Measurements from ENCODE around the gene MAST4. TPM values are rescaled to one million over a fixed set of nuclear protein-coding genes. Genes with fewer than 3 reads are reported as not detected.

MAST4 gene
- total RNA-seq, 1 donor from 2014 or later, result 22.3 TPM

GRCh38 chr5:67053229-67053628 is 457.0 kb downstream of the MAST4 start:
- no peak overlapping the region for H3K9ac ChIP-seq (ENCODE audit: low read length)
- peaks cover 4% of the 10 kb centered on the region for H4K20me1 ChIP-seq (ENCODE audit: insufficient read depth, low read length)
- Mint-ChIP-seq H3K4me3 (ENCODE audit: unreplicated experiment) (no peak overlapping the region), H3K9me3 (ENCODE audit: unreplicated experiment) (no peaks in the 10 kb centered on the region), H3K27me3 (ENCODE audit: low read depth, unreplicated experiment) (no peaks in the 10 kb centered on the region), H3K27ac (ENCODE audit: unreplicated experiment) (no peak overlapping the region), H3K36me3 (ENCODE audit: low read depth, unreplicated experiment) (no peaks in the 10 kb centered on the region), H3K4me1 (ENCODE audit: low read depth, unreplicated experiment) (no peaks in the 10 kb centered on the region)
- FAIRE-seq (peak; percentile 5), DNase-seq (ENCODE audit: low read depth) (no peak)
- no peaks in the 10 kb centered on the region for H3K4me1 ChIP-seq (ENCODE audit: insufficient read depth, low read length)
- no peak for TF ChIP-seq CTCF (IDR thresholded peaks at IDR 0.05; ENCODE audit: insufficient read depth, low read depth, low read length)
- TF ChIP-seq EZH2 (IDR thresholded peaks at IDR 0.05; ENCODE audit: insufficient read depth, low read length), result no peak
- no peak overlapping the region for H3K4me2 ChIP-seq (ENCODE audit: low read length)
- no peaks in the 10 kb centered on the region for H3K9me3 ChIP-seq (ENCODE audit: insufficient read depth, low read depth, low read length)
- no peak overlapping the region for H3K27ac ChIP-seq (ENCODE audit: low read depth, low read length)
- H3K4me3 ChIP-seq (ENCODE audit: insufficient read depth, low read depth, low read length), result no peak overlapping the region
- H2AFZ ChIP-seq (ENCODE audit: low read depth, low read length), result no peak overlapping the region
- H3K79me2 ChIP-seq (ENCODE audit: insufficient read depth, low read length), result peaks cover 68% of the 10 kb centered on the region
- no peaks in the 10 kb centered on the region for H3K36me3 ChIP-seq (ENCODE audit: insufficient read depth, low read length)
- no peaks in the 10 kb centered on the region for H3K27me3 ChIP-seq (ENCODE audit: insufficient read depth, low read length)

DNA sequence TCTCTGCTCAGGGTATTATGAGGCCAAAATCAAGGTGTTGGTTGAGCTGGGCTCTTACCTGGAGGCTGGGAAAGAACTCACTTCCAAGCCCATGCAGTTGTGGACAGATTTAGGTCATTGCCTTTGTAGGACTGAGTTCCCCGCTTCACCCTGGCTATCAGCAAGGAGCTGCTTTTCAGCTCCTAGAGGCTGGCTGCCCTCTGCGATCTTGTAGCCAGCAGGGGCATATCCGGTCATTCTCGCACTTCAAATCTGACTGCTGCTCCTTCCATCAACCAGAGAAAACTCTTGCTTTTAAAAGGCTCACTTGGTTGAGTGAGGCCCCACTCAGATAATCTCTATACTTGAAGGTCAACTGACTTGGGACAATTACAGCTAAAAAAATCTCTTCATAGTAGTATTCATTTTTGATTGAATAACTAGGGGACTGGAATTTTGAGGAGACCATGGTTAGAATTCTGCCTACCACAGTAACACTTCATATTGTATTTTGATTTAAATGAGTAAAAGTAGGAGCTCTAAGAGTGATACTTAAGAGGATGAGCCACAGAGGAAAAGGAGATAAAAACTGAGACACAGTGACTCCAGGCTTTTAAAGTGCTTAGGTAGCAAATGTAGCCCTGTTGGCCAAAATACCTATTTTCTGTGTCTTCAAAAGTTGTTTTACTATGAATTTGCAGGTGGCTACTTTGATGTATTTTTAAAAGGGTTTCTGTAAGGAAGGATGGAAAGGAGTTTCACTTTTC is 463.0 kb downstream of the MAST4 start:
- peak overlapping the region; percentile 87 for H3K27ac Mint-ChIP-seq (ENCODE audit: unreplicated experiment)

More for the DNA sequence above, 463.0 kb downstream of the MAST4 start:
- Histone ChIP-seq H3K27ac (ENCODE audit: low read depth, low read length) (peak overlapping the region; percentile 68), H3K9me3 (ENCODE audit: insufficient read depth, low read depth, low read length) (no peaks in the 10 kb centered on the region), H3K4me3 (ENCODE audit: insufficient read depth, low read depth, low read length) (peak overlapping the region; percentile 18), H4K20me1 (ENCODE audit: insufficient read depth, low read length) (peaks cover 5% of the 10 kb centered on the region), H3K4me2 (ENCODE audit: low read length) (peak overlapping the region; percentile 73), H2AFZ (ENCODE audit: low read depth, low read length) (no peak overlapping the region), H3K9ac (ENCODE audit: low read length) (peak overlapping the region; percentile 55), H3K36me3 (ENCODE audit: insufficient read depth, low read length) (no peaks in the 10 kb centered on the region), H3K79me2 (ENCODE audit: insufficient read depth, low read length) (peaks cover 59% of the 10 kb centered on the region), H3K4me1 (ENCODE audit: insufficient read depth, low read length) (peaks cover 21% of the 10 kb centered on the region), H3K27me3 (ENCODE audit: insufficient read depth, low read length) (no peaks in the 10 kb centered on the region)
- FAIRE-seq, result no peak
- Mint-ChIP-seq H3K4me1 (ENCODE audit: low read depth, unreplicated experiment) (peaks cover 17% of the 10 kb centered on the region), H3K9me3 (ENCODE audit: unreplicated experiment) (no peaks in the 10 kb centered on the region), H3K4me3 (ENCODE audit: unreplicated experiment) (no peak overlapping the region), H3K36me3 (ENCODE audit: low read depth, unreplicated experiment) (peaks cover 2% of the 10 kb centered on the region), H3K27me3 (ENCODE audit: low read depth, unreplicated experiment) (no peaks in the 10 kb centered on the region)
- TF ChIP-seq EZH2 (IDR thresholded peaks at IDR 0.05; ENCODE audit: insufficient read depth, low read length) (no peak), CTCF (IDR thresholded peaks at IDR 0.05; ENCODE audit: insufficient read depth, low read depth, low read length) (no peak)
- DNase-seq (ENCODE audit: low read depth), result no peak
